GM12878 (cell line): ENCODE measurements around the gene HDAC3. TPM values are rescaled to one million over a fixed set of nuclear protein-coding genes. Genes with fewer than 3 reads are reported as not detected.

Experiments used
- BHLHE40 ChIP-seq, 2 experiments: fragments of 450-650 bp in 1 of 2; IDR thresholded peaks; 2 replicates each; pipeline ENCODE4 v1.6.1; 2011 to 2017; ENCODE audit warnings: low read depth in 2 of 2, borderline replicate concordance in 1 of 2, improper control_type of control experiment in 1 of 2, low read length in 1 of 2, mild to moderate bottlenecking in 1 of 2
- CBFB ChIP-seq: IDR thresholded peaks from 2 replicates; pipeline ENCODE4 v1.6.1; 2016; ENCODE audit warnings: antibody characterized with exemption, low read depth
- CBX5 ChIP-seq: sonication (generic); IDR thresholded peaks from 2 replicates; pipeline ENCODE4 v1.6.1; 2016; ENCODE audit warnings: low read depth, moderate library complexity, mild to moderate bottlenecking, inconsistent platforms
- EP300 ChIP-seq, 2 experiments: fragments of 150-350 bp in 1 of 2; IDR thresholded peaks; 2 replicates each; pipeline ENCODE4 v1.6.1; 2011 to 2012; ENCODE audit warnings: low read depth in 2 of 2, low read length in 2 of 2, borderline replicate concordance in 1 of 2, improper control_type of control experiment in 1 of 2, inconsistent platforms in 1 of 2; ENCODE audit not compliant: control insufficient read depth in 1 of 2
- ETV6 ChIP-seq, 2 experiments: fragments of 450-650 bp in 1 of 2; IDR thresholded peaks in 1 of 2; conservative IDR thresholded peaks in 1 of 2; 2 replicates each; pipeline ENCODE4 v1.6.1; 2014; ENCODE audit warnings: antibody characterized with exemption in 1 of 2, borderline replicate concordance in 1 of 2, low read depth in 1 of 2, mild to moderate bottlenecking in 1 of 2, moderate library complexity in 1 of 2
- FOXM1 ChIP-seq: IDR thresholded peaks from 2 replicates; pipeline ENCODE4 v1.6.1; 2012; ENCODE audit warnings: low read depth, mild to moderate bottlenecking, inconsistent platforms, low read length, moderate library complexity
- IRF4 ChIP-seq: IDR thresholded peaks from 2 replicates; pipeline ENCODE4 v1.6.1; 2011; ENCODE audit warnings: low read depth, low read length
- MEF2A ChIP-seq: IDR thresholded peaks from 2 replicates; pipeline ENCODE4 v1.6.1; 2011; ENCODE audit warnings: low read depth, mild to moderate bottlenecking, low read length, moderate library complexity; ENCODE audit not compliant: insufficient read depth
- MEF2B ChIP-seq: fragments of 450-650 bp; IDR thresholded peaks from 2 replicates; pipeline ENCODE4 v1.6.1; 2018; ENCODE audit warnings: mild to moderate bottlenecking, moderate library complexity; ENCODE audit not compliant: partially characterized antibody, poor library complexity, severe bottlenecking
- MTA2 ChIP-seq: fragments of 450-650 bp; IDR thresholded peaks from 2 replicates; pipeline ENCODE4 v1.6.1; 2016; ENCODE audit warnings: low read depth, mild to moderate bottlenecking, moderate library complexity
- PAX5 ChIP-seq: IDR thresholded peaks from 2 replicates; pipeline ENCODE4 v1.6.1; 2011; ENCODE audit warnings: low read depth, low read length, borderline replicate concordance
- RELA ChIP-seq: fragments of 450-650 bp; IDR thresholded peaks from 2 replicates; pipeline ENCODE4 v1.8.0; 2014; ENCODE audit warnings: borderline replicate concordance; ENCODE audit not compliant: partially characterized antibody
- RELB ChIP-seq: fragments of 450-650 bp; IDR thresholded peaks from 2 replicates; pipeline ENCODE4 v1.6.1; 2017; ENCODE audit warnings: low read depth, mild to moderate bottlenecking, moderate library complexity
- RFX5 ChIP-seq: IDR thresholded peaks from 2 replicates; pipeline ENCODE4 v1.6.1; 2011; ENCODE audit warnings: low read depth, low read length, improper control_type of control experiment
- YY1 ChIP-seq: IDR thresholded peaks from 2 replicates; pipeline ENCODE4 v1.6.1; 2011; ENCODE audit warnings: low read depth, mild to moderate bottlenecking, low read length
- polyA plus RNA-seq, 11 experiments: library from polyadenylated mRNA; depleted of rRNA in 4 of 11; unstranded in 6 of 11; stranded (reverse) in 5 of 11; fragments of >200 nt; fragmentation: Nextera tagmentation in 4 of 11; fragmentation: Illumina TruSeq in 1 of 11; extraction: Ambion mirVana in 4 of 11; extraction: Trizol in 1 of 11; gene quantifications; 1 replicate in 1 of 11; 2 replicates in 10 of 11; pipeline versions ENCODE4 v1.2.1 to v1.2.3, GENCODE V29; 2011 to 2016; ENCODE audit warnings: inconsistent platforms in 2 of 11, missing spikeins in 2 of 11, low read depth in 1 of 11
- total RNA-seq, 4 experiments: library from RNA; depleted of rRNA in 3 of 4; stranded (reverse); fragments of >200 nt in 3 of 4; fragmentation: Illumina TruSeq in 1 of 4; extraction: Trizol in 1 of 4; gene quantifications; 2 replicates each; pipeline versions ENCODE4 v1.2.1 to v1.2.3, GENCODE V29; 2013 to 2021
- TF ChIP-seq, protein P1 (sequence below): fragments of 450-650 bp; IDR thresholded peaks from 2 replicates; pipeline ENCODE4 v1.6.1; 2016; ENCODE audit warnings: mild to moderate bottlenecking, moderate library complexity, borderline replicate concordance
- TF ChIP-seq, protein P2 (sequence below): IDR thresholded peaks from 2 replicates; pipeline ENCODE4 v1.6.1; 2011; ENCODE audit warnings: low read depth, low read length, improper control_type of control experiment, borderline replicate concordance

HDAC3 gene
- total and polyA plus RNA-seq, 10 of the 15 experiments (the other 5 are each of a cell fraction or from before 2014, with no cell fraction given): 62.2 to 140 (median 112) TPM

- TF ChIP-seq, protein P1, sequence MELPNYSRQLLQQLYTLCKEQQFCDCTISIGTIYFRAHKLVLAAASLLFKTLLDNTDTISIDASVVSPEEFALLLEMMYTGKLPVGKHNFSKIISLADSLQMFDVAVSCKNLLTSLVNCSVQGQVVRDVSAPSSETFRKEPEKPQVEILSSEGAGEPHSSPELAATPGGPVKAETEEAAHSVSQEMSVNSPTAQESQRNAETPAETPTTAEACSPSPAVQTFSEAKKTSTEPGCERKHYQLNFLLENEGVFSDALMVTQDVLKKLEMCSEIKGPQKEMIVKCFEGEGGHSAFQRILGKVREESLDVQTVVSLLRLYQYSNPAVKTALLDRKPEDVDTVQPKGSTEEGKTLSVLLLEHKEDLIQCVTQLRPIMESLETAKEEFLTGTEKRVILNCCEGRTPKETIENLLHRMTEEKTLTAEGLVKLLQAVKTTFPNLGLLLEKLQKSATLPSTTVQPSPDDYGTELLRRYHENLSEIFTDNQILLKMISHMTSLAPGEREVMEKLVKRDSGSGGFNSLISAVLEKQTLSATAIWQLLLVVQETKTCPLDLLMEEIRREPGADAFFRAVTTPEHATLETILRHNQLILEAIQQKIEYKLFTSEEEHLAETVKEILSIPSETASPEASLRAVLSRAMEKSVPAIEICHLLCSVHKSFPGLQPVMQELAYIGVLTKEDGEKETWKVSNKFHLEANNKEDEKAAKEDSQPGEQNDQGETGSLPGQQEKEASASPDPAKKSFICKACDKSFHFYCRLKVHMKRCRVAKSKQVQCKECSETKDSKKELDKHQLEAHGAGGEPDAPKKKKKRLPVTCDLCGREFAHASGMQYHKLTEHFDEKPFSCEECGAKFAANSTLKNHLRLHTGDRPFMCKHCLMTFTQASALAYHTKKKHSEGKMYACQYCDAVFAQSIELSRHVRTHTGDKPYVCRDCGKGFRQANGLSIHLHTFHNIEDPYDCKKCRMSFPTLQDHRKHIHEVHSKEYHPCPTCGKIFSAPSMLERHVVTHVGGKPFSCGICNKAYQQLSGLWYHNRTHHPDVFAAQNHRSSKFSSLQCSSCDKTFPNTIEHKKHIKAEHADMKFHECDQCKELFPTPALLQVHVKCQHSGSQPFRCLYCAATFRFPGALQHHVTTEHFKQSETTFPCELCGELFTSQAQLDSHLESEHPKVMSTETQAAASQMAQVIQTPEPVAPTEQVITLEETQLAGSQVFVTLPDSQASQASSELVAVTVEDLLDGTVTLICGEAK: peak; percentile 11; the same call in 1 of the 2 replicates
- TF ChIP-seq MEF2B: peak; percentile 38
- TF ChIP-seq ETV6 (conservative IDR thresholded peaks at IDR 0.05 in 1 of 2, IDR thresholded peaks at IDR 0.05 in 1 of 2; ENCODE audit: borderline replicate concordance in 1 of 2, low read depth in 1 of 2): peak in 1 of 2 experiments; percentile 86; a peak in 2 of 4 replicates
- peak; percentile 92 for TF ChIP-seq CBX5
- peak; percentile 83 for TF ChIP-seq FOXM1
- peak; percentile 63 for TF ChIP-seq IRF4
- TF ChIP-seq MTA2: peak; percentile 85
- TF ChIP-seq PAX5: peak; percentile 46; the same call in 1 of the 2 replicates
- TF ChIP-seq RFX5: no peak
- TF ChIP-seq CBFB: peak; percentile 95
- TF ChIP-seq BHLHE40 (IDR thresholded peaks at IDR 0.05; ENCODE audit: borderline replicate concordance in 1 of 2, low read depth in 2 of 2, low read length in 1 of 2): peak; percentile 12 to 41; a peak in 2 of 4 replicates
- TF ChIP-seq RELB: peak; percentile 79; the same call in 1 of the 2 replicates
- no peak for TF ChIP-seq RELA
- peak; percentile 64; the same call in 1 of the 2 replicates for TF ChIP-seq MEF2A
- TF ChIP-seq EP300 (IDR thresholded peaks at IDR 0.05; ENCODE audit: borderline replicate concordance in 1 of 2, control insufficient read depth in 1 of 2, low read depth in 2 of 2, low read length in 2 of 2): peak; percentile 58 to 81
- TF ChIP-seq YY1: 0 out of 2 replicates have a peak, but pooled peaks have one; percentile 51
- TF ChIP-seq, protein P2, sequence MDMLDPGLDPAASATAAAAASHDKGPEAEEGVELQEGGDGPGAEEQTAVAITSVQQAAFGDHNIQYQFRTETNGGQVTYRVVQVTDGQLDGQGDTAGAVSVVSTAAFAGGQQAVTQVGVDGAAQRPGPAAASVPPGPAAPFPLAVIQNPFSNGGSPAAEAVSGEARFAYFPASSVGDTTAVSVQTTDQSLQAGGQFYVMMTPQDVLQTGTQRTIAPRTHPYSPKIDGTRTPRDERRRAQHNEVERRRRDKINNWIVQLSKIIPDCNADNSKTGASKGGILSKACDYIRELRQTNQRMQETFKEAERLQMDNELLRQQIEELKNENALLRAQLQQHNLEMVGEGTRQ: peak; percentile 35; the same call in 1 of the 2 replicates
Observed at GRCh38 chr5:141605523-141606277, 30.9 kb downstream of the HDAC3 start (continued).
